HepG2 (cell line): Measurements from ENCODE around the gene ANKRD27.

Source experiments
- CTCF ChIP-seq: sonication (generic); formaldehyde crosslinking; IDR thresholded peaks from 2 replicates; pipeline ENCODE4 v1.5.0; 2020; ENCODE audit warnings: mild to moderate bottlenecking, missing genetic modification reagents, moderate library complexity
- HOXA3 ChIP-seq: sonication (generic); formaldehyde crosslinking; IDR thresholded peaks from 2 replicates; pipeline ENCODE4 v1.5.0; 2020; ENCODE audit warnings: missing genetic modification reagents
- POGK ChIP-seq: sonication (generic); formaldehyde crosslinking; conservative IDR thresholded peaks from 2 replicates; pipeline ENCODE4 v1.8.0; 2022; ENCODE audit warnings: mild to moderate bottlenecking, moderate library complexity, missing genetic modification reagents
- POLR2A ChIP-seq, 2 experiments: IDR thresholded peaks; 2 replicates each; pipeline ENCODE4 v1.6.1; 2011; ENCODE audit warnings: low read depth in 2 of 2, low read length in 2 of 2, mild to moderate bottlenecking in 1 of 2, moderate library complexity in 1 of 2; ENCODE audit not compliant: insufficient read depth in 1 of 2
- POLR2AphosphoS5 ChIP-seq: IDR thresholded peaks from 2 replicates; pipeline ENCODE4 v1.6.1; 2012; ENCODE audit warnings: low read depth, low read length
- RFX5 ChIP-seq: IDR thresholded peaks from 2 replicates; pipeline ENCODE4 v1.6.1; 2011; ENCODE audit warnings: low read depth, low read length, improper control_type of control experiment
- THRA ChIP-seq: sonication (generic); formaldehyde crosslinking; IDR thresholded peaks from 2 replicates; pipeline ENCODE4 v1.4.0; 2020; ENCODE audit warnings: missing genetic modification reagents, borderline replicate concordance
- TSC22D2 ChIP-seq: sonication (generic); formaldehyde crosslinking; IDR thresholded peaks from 2 replicates; pipeline ENCODE4 v1.5.1; 2020; ENCODE audit warnings: missing genetic modification reagents, mild to moderate bottlenecking, borderline replicate concordance
- ZNF138 ChIP-seq: sonication (generic); formaldehyde crosslinking; IDR thresholded peaks from 2 replicates; pipeline ENCODE4 v1.5.0; 2020; ENCODE audit warnings: mild to moderate bottlenecking, low read depth, missing genetic modification reagents
- ZNF275 ChIP-seq: sonication (generic); formaldehyde crosslinking; IDR thresholded peaks from 2 replicates; pipeline ENCODE4 v1.8.0; 2022; ENCODE audit warnings: missing genetic modification reagents, mild to moderate bottlenecking, inconsistent platforms, borderline replicate concordance
- ZNF331 ChIP-seq: sonication (generic); formaldehyde crosslinking; IDR thresholded peaks from 2 replicates; pipeline ENCODE4 v1.4.0; 2020; ENCODE audit warnings: missing genetic modification reagents
- ZNF674 ChIP-seq: sonication (generic); formaldehyde crosslinking; IDR thresholded peaks from 2 replicates; pipeline ENCODE4 v1.5.0; 2020; ENCODE audit warnings: low read depth, mild to moderate bottlenecking, missing genetic modification reagents

GRCh38 chr19:32599258-32599657 lies 75.7 kb downstream of the ANKRD27 start:
- TF ChIP-seq THRA (CRISPR knock-in tag): no peak
- no peak for TF ChIP-seq ZNF674
- no peak for TF ChIP-seq CTCF (CRISPR knock-in tag)
- no peak for TF ChIP-seq POLR2A (IDR thresholded peaks at IDR 0.05; ENCODE audit: insufficient read depth in 1 of 2, low read depth in 2 of 2, low read length in 2 of 2)
- no peak for TF ChIP-seq ZNF138 (CRISPR knock-in tag)
- no peak for TF ChIP-seq POGK (CRISPR knock-in tag)
- no peak for TF ChIP-seq TSC22D2 (CRISPR knock-in tag)
- no peak for TF ChIP-seq ZNF275 (CRISPR knock-in tag)
- TF ChIP-seq ZNF331 (CRISPR knock-in tag): no peak
- no peak for TF ChIP-seq HOXA3 (CRISPR knock-in tag)
- TF ChIP-seq POLR2AphosphoS5: no peak
- TF ChIP-seq RFX5: no peak
